K562 (cell line): ENCODE data around the gene TAF3. TPM values are rescaled to one million over a fixed set of nuclear protein-coding genes. Genes with fewer than 3 reads are reported as not detected.

Experiments used
- ATAC-seq: fragments of 200-7000 bp; cut with Tn5 transposase; 3 replicates; pipeline ENCODE4 v1.9.1; 2020; ENCODE audit warnings: moderate library complexity
- BruUV-seq: library from RNA; stranded (reverse); fragments of 400-500 nt; replicated peaks from 2 replicates; lab custom pipeline; 2021; lab: Mats Ljungman, UMichigan
- CTCF ChIA-PET: fragments of 300-600 bp; formaldehyde crosslinking; extraction: SDS; loops from one replicate; lab custom pipeline; 2021; ENCODE audit warnings: low intra/inter-chr PET ratio; lab: Yijun Ruan, JAX
- POLR2A ChIA-PET: fragments of 300-600, 350-650 bp; sonication (Branson Sonifier 250); formaldehyde crosslinking; extraction: SDS; loops from one replicate; lab custom pipeline; 2021; ENCODE audit warnings: antibody characterized with exemption, inconsistent platforms; lab: Yijun Ruan, JAX
- DNase-seq, 4 experiments: peaks; one replicate each; pipeline versions ENCODE4 v3.0.0 to v3.0.0-alpha.2; 2011 to 2018; ENCODE audit warnings: low spot score in 3 of 4, mixed read lengths in 3 of 4; ENCODE audit errors: extremely low read depth in 1 of 4
- FAIRE-seq: peaks from 2 replicates; lab custom pipeline; 2011; peaks lifted over from hg19 to GRCh38; lab: Jason Lieb, UNC
- H2AFZ ChIP-seq: 2 replicates; pipeline ENCODE4 v1.6.0; 2011; ENCODE audit warnings: low read depth, low read length, control low read depth, inconsistent platforms
- H3K27ac ChIP-seq: fragments of 200-600 bp; 3 replicates; pipeline ENCODE4 v1.8.0; 2011; ENCODE audit warnings: low read depth, mild to moderate bottlenecking, control low read depth, inconsistent platforms, low read length, moderate library complexity, mixed read lengths; ENCODE audit errors: extremely low read depth
- H3K27me3 ChIP-seq, 2 experiments: fragments of 300-600 bp in 1 of 2; 2 replicates in 1 of 2; 3 replicates in 1 of 2; pipeline versions ENCODE4 v1.6.0 to v1.8.0; 2011; ENCODE audit warnings: inconsistent platforms in 2 of 2, low read length in 2 of 2, mild to moderate bottlenecking in 1 of 2, mixed read lengths in 1 of 2, moderate library complexity in 1 of 2; ENCODE audit not compliant: control insufficient read depth in 2 of 2, insufficient read depth in 2 of 2
- H3K36me3 ChIP-seq: fragments of 300-600 bp; 3 replicates; pipeline ENCODE4 v1.8.0; 2011; ENCODE audit warnings: mild to moderate bottlenecking, low read length, inconsistent platforms; ENCODE audit not compliant: control insufficient read depth, insufficient read depth
- H3K4me1 ChIP-seq, 2 experiments: fragments of 200-600 bp in 1 of 2; replicated peaks in 1 of 2; 2 replicates in 1 of 2; 3 replicates in 1 of 2; pipeline versions ENCODE4 v1.5.1 to v1.8.0; 2011; ENCODE audit warnings: inconsistent platforms in 2 of 2, low read length in 2 of 2, mild to moderate bottlenecking in 1 of 2, mixed read lengths in 1 of 2, moderate library complexity in 1 of 2; ENCODE audit not compliant: control insufficient read depth in 2 of 2, insufficient read depth in 2 of 2
- H3K4me2 ChIP-seq: 2 replicates; pipeline ENCODE4 v1.6.1; 2011; ENCODE audit warnings: low read length, control low read depth, inconsistent platforms, mixed read lengths; ENCODE audit not compliant: insufficient read depth
- H3K4me3 ChIP-seq: fragments of 200-600 bp; sonication (generic), shearing (Covaris generic); 2 replicates; pipeline ENCODE4 v1.5.1; 2016; ENCODE audit warnings: control low read depth, inconsistent platforms
- H3K79me2 ChIP-seq: fragments of 200-600 bp; 3 replicates; pipeline ENCODE4 v1.8.0; 2011; ENCODE audit warnings: low read length, inconsistent platforms; ENCODE audit not compliant: control insufficient read depth, insufficient read depth
- H3K9ac ChIP-seq, 2 experiments: 2 replicates each; pipeline versions ENCODE4 v1.6.0 to v1.6.1; 2011; ENCODE audit warnings: low read depth in 2 of 2, low read length in 2 of 2, control low read depth in 1 of 2, inconsistent platforms in 1 of 2, mild to moderate bottlenecking in 1 of 2, mixed read lengths in 1 of 2; ENCODE audit not compliant: insufficient read depth in 1 of 2
- H3K9me1 ChIP-seq: one replicate; pipeline ENCODE4 v1.6.0; 2011; ENCODE audit warnings: inconsistent platforms, mild to moderate bottlenecking, low read length, moderate library complexity; ENCODE audit not compliant: control insufficient read depth, insufficient read depth
- H3K9me3 ChIP-seq: replicated peaks from 2 replicates; pipeline ENCODE4 v1.5.1; 2011; ENCODE audit warnings: low read depth, low read length, inconsistent platforms; ENCODE audit not compliant: control insufficient read depth, insufficient read depth
- H4K20me1 ChIP-seq: replicated peaks from 2 replicates; pipeline ENCODE4 v1.6.1; 2011; ENCODE audit warnings: low read length, inconsistent platforms, mixed read lengths; ENCODE audit not compliant: control insufficient read depth, insufficient read depth
- ADNP ChIP-seq: fragments of 200-800 bp; sonication (Bioruptor generic); IDR thresholded peaks from 2 replicates; pipeline ENCODE4 v1.6.1; 2016; ENCODE audit warnings: missing genetic modification characterization, missing compliant biosample characterization
- EWSR1 ChIP-seq: fragments of 450-650 bp; IDR thresholded peaks from 2 replicates; pipeline ENCODE4 v1.6.1; 2018; ENCODE audit warnings: borderline replicate concordance, mild to moderate bottlenecking, low read depth, moderate library complexity; ENCODE audit not compliant: partially characterized antibody
- GABPB2 ChIP-seq: fragments of 250-450 bp; sonication (Bioruptor Pico); conservative IDR thresholded peaks from 2 replicates; pipeline ENCODE4 v1.5.1; 2021; ENCODE audit warnings: mild to moderate bottlenecking
- SMAD2 ChIP-seq: fragments of 150-350 bp; IDR thresholded peaks from 2 replicates; pipeline ENCODE4 v1.6.1; 2014; ENCODE audit warnings: low read depth, mild to moderate bottlenecking, low read length
- TAF7 ChIP-seq: fragments of 450-650 bp; IDR thresholded peaks from 2 replicates; pipeline ENCODE4 v1.6.1; 2016; ENCODE audit warnings: missing genetic modification characterization, missing compliant biosample characterization
- WHSC1 ChIP-seq: IDR thresholded peaks from one replicate; pipeline ENCODE4 v1.6.1; 2012; ENCODE audit warnings: low read length, control low read depth, inconsistent platforms
- ZNF77 ChIP-seq: fragments of 250-450 bp; sonication (Bioruptor Pico); IDR thresholded peaks from 2 replicates; pipeline ENCODE4 v1.5.0; 2020
- WGBS: fragments of 100-300 bp; shearing (Covaris generic); methylation state at CpG from one replicate; pipeline ENCODE4 v1.1.6; 2016; ENCODE audit warnings: low coverage, mixed read lengths; ENCODE audit not compliant: insufficient coverage; ENCODE audit errors: missing lambda C conversion rate; 5-methylcytosine and 5-hydroxymethylcytosine counted together
- in situ Hi-C: fragments of 300-500 bp; cut with MboI; formaldehyde crosslinking; loops from 4 replicates; pipeline ENCODE4 v1.15.0; 2018; ENCODE audit warnings: inconsistent platforms, mixed read lengths
- intact Hi-C: fragments of 100-400 bp; cut with micrococcal nuclease; formaldehyde crosslinking; loops from 2 replicates; pipeline ENCODE4 v1.14.2; 2022
- polyA plus RNA-seq, 8 experiments: library from polyadenylated mRNA; depleted of rRNA in 4 of 8; stranded (reverse) in 5 of 8; unstranded in 3 of 8; fragments of >200 nt; fragmentation: Nextera tagmentation in 2 of 8; fragmentation: Illumina TruSeq in 1 of 8; extraction: Ambion mirVana in 2 of 8; extraction: Trizol in 1 of 8; gene quantifications; 2 replicates each; pipeline versions ENCODE4 v1.2.1 to v1.2.3, GENCODE V29; 2011 to 2014; ENCODE audit warnings: inconsistent platforms in 1 of 8, missing spikeins in 1 of 8
- total RNA-seq, 7 experiments: library from RNA; depleted of rRNA in 6 of 7; stranded (reverse); fragments of >200 nt in 6 of 7; fragmentation: Illumina TruSeq in 2 of 7; extraction: Trizol in 2 of 7; gene quantifications; 2 replicates each; pipeline versions ENCODE4 v1.2.1 to v1.2.3, GENCODE V29; 2011 to 2021; ENCODE audit warnings: low replicate concordance in 1 of 7
- TF ChIP-seq, protein P1 (sequence below): sonication (generic); formaldehyde crosslinking; IDR thresholded peaks from 2 replicates; pipeline ENCODE4 v1.8.1; 2023; ENCODE audit warnings: mild to moderate bottlenecking, missing genetic modification reagents, moderate library complexity
- TF ChIP-seq, protein P2 (sequence below): sonication (generic); formaldehyde crosslinking; IDR thresholded peaks from 2 replicates; pipeline ENCODE4 v1.8.0; 2022; ENCODE audit warnings: mild to moderate bottlenecking, missing genetic modification reagents
- TF ChIP-seq, protein P3 (sequence below): fragments of 450-650 bp; IDR thresholded peaks from 2 replicates; pipeline ENCODE4 v1.7.0; 2016; ENCODE audit warnings: borderline replicate concordance

Gene TAF3
- total and polyA plus RNA-seq, 9 of the 15 experiments (the other 6 are each of a cell fraction or from before 2014, with no cell fraction given) = 1.5 to 9.9 (median 4.1) TPM

DNA sequence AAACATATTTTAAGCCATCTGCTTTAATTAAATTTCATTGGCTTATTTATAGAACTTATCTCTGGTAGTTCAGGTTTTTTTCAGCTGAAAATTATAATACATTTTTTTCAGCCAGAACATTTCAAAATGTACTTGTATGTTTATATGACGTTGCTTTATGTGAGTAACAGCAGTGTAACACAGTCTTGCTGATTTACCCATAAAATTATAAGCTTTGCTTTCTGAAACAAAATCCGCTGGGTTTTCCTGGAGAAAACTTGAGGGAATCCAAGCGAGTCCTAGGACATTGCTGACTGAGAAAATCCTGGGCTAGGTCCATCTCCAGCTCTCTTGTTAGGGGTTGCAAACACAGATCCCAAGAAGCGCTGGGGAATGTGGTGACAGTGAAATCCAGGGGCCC is 124.0 kb downstream of the TAF3 start:
- ATAC-seq (no peak), FAIRE-seq (no peak)
- Histone ChIP-seq H3K9me3 (no peaks in the 10 kb centered on the region), H3K4me1 (peaks cover 4 to 11% of the 10 kb centered on the region in 2 experiments; a peak in 2 of 5 replicates), H3K4me3 (no peak overlapping the region), H3K27ac (no peak overlapping the region), H4K20me1 (no peaks in the 10 kb centered on the region; the same call in 1 of the 2 replicates), H3K9me1 (no peaks in the 10 kb centered on the region), H3K9ac (no peak overlapping the region), H3K27me3 (no peaks in the 10 kb centered on the region), H3K4me2 (no peak overlapping the region)
- in situ Hi-C loops = no loop called here
- POLR2A ChIA-PET = interaction anchor here (1.0 kb wide), 1 partner anchor 38 kb away, joined by 4 read pairs; no protein-coding TSS in a partner anchor
- WGBS = 86% methylated on average over 4 of the region's 4 CpGs
- TF ChIP-seq, protein P1, sequence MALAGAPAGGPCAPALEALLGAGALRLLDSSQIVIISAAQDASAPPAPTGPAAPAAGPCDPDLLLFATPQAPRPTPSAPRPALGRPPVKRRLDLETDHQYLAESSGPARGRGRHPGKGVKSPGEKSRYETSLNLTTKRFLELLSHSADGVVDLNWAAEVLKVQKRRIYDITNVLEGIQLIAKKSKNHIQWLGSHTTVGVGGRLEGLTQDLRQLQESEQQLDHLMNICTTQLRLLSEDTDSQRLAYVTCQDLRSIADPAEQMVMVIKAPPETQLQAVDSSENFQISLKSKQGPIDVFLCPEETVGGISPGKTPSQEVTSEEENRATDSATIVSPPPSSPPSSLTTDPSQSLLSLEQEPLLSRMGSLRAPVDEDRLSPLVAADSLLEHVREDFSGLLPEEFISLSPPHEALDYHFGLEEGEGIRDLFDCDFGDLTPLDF (CRISPR knock-in tag) = no peak
- TF ChIP-seq SMAD2 = no peak
- TF ChIP-seq, protein P2, sequence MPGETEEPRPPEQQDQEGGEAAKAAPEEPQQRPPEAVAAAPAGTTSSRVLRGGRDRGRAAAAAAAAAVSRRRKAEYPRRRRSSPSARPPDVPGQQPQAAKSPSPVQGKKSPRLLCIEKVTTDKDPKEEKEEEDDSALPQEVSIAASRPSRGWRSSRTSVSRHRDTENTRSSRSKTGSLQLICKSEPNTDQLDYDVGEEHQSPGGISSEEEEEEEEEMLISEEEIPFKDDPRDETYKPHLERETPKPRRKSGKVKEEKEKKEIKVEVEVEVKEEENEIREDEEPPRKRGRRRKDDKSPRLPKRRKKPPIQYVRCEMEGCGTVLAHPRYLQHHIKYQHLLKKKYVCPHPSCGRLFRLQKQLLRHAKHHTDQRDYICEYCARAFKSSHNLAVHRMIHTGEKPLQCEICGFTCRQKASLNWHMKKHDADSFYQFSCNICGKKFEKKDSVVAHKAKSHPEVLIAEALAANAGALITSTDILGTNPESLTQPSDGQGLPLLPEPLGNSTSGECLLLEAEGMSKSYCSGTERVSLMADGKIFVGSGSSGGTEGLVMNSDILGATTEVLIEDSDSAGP = no peak
- TF ChIP-seq, protein P3, sequence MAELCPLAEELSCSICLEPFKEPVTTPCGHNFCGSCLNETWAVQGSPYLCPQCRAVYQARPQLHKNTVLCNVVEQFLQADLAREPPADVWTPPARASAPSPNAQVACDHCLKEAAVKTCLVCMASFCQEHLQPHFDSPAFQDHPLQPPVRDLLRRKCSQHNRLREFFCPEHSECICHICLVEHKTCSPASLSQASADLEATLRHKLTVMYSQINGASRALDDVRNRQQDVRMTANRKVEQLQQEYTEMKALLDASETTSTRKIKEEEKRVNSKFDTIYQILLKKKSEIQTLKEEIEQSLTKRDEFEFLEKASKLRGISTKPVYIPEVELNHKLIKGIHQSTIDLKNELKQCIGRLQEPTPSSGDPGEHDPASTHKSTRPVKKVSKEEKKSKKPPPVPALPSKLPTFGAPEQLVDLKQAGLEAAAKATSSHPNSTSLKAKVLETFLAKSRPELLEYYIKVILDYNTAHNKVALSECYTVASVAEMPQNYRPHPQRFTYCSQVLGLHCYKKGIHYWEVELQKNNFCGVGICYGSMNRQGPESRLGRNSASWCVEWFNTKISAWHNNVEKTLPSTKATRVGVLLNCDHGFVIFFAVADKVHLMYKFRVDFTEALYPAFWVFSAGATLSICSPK = no peak
- no peak for TF ChIP-seq EWSR1
- no peak for TF ChIP-seq ZNF77 (CRISPR knock-in tag)
- TF ChIP-seq WHSC1 = no peak
- no peak for TF ChIP-seq ADNP (tag)
- TF ChIP-seq TAF7 (tag) = no peak
- no peak for TF ChIP-seq GABPB2 (CRISPR knock-in tag)
- TF ChIP-seq, all 486 proteins: peak for 0
- CTCF ChIA-PET = no interaction called here
- Histone ChIP-seq H2AFZ (no peak overlapping the region), H3K79me2 (no peaks in the 10 kb centered on the region; the same call in 2 of the 3 replicates), H3K36me3 (no peaks in the 10 kb centered on the region; the same call in 2 of the 3 replicates)
- BruUV-seq = no TSS peak
- DNase-seq = no peak
- intact Hi-C loops = no loop called here
